MM.1S (cell line): Measurements from ENCODE around the gene NSUN3.
A peak's percentile ranks its signal among the peaks of the same experiment; 100 is the strongest.

Experiments
- DNase-seq: peaks from one replicate; pipeline ENCODE4 v3.0.0-alpha.2; 2015
- H2AFZ ChIP-seq: fragments of 300-600 bp; sonication (generic); 2 replicates; pipeline ENCODE4 v1.6.0; 2016; ENCODE audit warnings: antibody characterized with exemption, low read length
- H3F3A ChIP-seq: fragments of 300-600 bp; sonication (generic); 2 replicates; pipeline ENCODE4 v1.6.1; 2016; ENCODE audit warnings: mild to moderate bottlenecking, antibody characterized with exemption, low read length, moderate library complexity, mixed read lengths; ENCODE audit not compliant: insufficient read depth
- H3K27ac ChIP-seq: fragments of 300-600 bp; sonication (generic); 2 replicates; pipeline ENCODE4 v1.5.1; 2016; ENCODE audit warnings: mild to moderate bottlenecking, low read length
- H3K27me3 ChIP-seq: fragments of 300-600 bp; sonication (generic); replicated peaks from 2 replicates; pipeline ENCODE4 v1.6.0; 2016; ENCODE audit warnings: low read length; ENCODE audit not compliant: insufficient read depth
- H3K36me3 ChIP-seq: fragments of 300-600 bp; sonication (generic); replicated peaks from 2 replicates; pipeline ENCODE4 v1.6.1; 2016; ENCODE audit warnings: mild to moderate bottlenecking, low read length, mixed read lengths; ENCODE audit not compliant: insufficient read depth
- H3K4me1 ChIP-seq: fragments of 300-600 bp; sonication (generic); 2 replicates; pipeline ENCODE4 v1.6.1; 2016; ENCODE audit warnings: low read length, mixed read lengths
- H3K4me2 ChIP-seq: fragments of 300-600 bp; sonication (generic); 2 replicates; pipeline ENCODE4 v1.6.0; 2016; ENCODE audit warnings: low read depth, low read length
- H3K4me3 ChIP-seq: fragments of 300-600 bp; sonication (generic); 2 replicates; pipeline ENCODE4 v1.5.1; 2016; ENCODE audit warnings: low read length, mixed read lengths
- H3K79me2 ChIP-seq: fragments of 300-600 bp; sonication (generic); 2 replicates; pipeline ENCODE4 v1.6.1; 2016; ENCODE audit warnings: mixed run types, low read length, mixed read lengths
- H3K9ac ChIP-seq: fragments of 300-600 bp; sonication (generic); 2 replicates; pipeline ENCODE4 v1.6.1; 2016; ENCODE audit warnings: low read length, mixed read lengths
- H3K9me2 ChIP-seq: fragments of 300-600 bp; sonication (generic); replicated peaks from 2 replicates; pipeline ENCODE4 v1.6.1; 2016; ENCODE audit warnings: mild to moderate bottlenecking, low read length, mixed read lengths; ENCODE audit not compliant: insufficient read depth
- H3K9me3 ChIP-seq: fragments of 300-600 bp; sonication (generic); replicated peaks from 2 replicates; pipeline ENCODE4 v1.6.1; 2016; ENCODE audit warnings: mild to moderate bottlenecking, low read length, mixed read lengths; ENCODE audit not compliant: insufficient read depth
- H4K20me1 ChIP-seq: fragments of 300-600 bp; sonication (generic); 2 replicates; pipeline ENCODE4 v1.6.1; 2016; ENCODE audit warnings: mild to moderate bottlenecking, low read length, moderate library complexity, mixed read lengths; ENCODE audit not compliant: insufficient read depth
- EZH2 ChIP-seq: fragments of 300-600 bp; sonication (generic); optimal IDR thresholded peaks from 2 replicates; pipeline ENCODE3; 2017; ENCODE audit warnings: low read depth, mild to moderate bottlenecking, antibody characterized with exemption, low read length, mixed read lengths
- EZH2phosphoT487 ChIP-seq: fragments of 300-600 bp; sonication (generic); IDR thresholded peaks from 2 replicates; pipeline ENCODE4 v1.6.1; 2018; ENCODE audit warnings: antibody characterized with exemption, low read length
- TF ChIP-seq, protein P1 (sequence below): fragments of 300-600 bp; sonication (generic); IDR thresholded peaks from 2 replicates; pipeline ENCODE4 v1.5.1; 2016; ENCODE audit warnings: antibody characterized with exemption, low read length, mixed read lengths

NSUN3 gene

DNA sequence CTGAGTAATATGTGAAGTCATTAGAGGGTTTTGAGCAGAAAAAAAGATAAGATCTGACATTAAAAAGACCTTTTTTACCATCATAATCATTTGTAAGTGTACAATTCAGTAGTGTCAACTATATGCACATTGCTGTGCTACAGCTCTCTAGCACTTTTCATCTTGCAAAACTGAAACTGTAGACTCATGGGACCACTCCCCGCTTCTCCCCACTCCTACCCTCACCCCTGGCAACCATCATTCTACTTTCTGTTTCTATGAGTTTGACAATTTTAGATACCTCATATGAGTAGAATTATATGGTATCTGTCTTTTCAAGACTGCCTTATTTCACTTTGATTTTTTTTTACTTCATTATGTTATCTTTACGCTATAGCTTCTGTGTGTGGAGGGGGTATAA lies 112.8 kb downstream of the NSUN3 start:
- H3K9me2 ChIP-seq: no peaks in the 10 kb centered on the region
- no peaks in the 10 kb centered on the region for H3K27me3 ChIP-seq
- no peaks in the 10 kb centered on the region for H3K9me3 ChIP-seq
- no peaks in the 10 kb centered on the region for H3F3A ChIP-seq
- H4K20me1 ChIP-seq: no peaks in the 10 kb centered on the region
- H3K79me2 ChIP-seq: no peaks in the 10 kb centered on the region
- H3K4me3 ChIP-seq: no peak overlapping the region
- no peak for TF ChIP-seq EZH2
- no peak for TF ChIP-seq EZH2phosphoT487
- TF ChIP-seq, protein P1, sequence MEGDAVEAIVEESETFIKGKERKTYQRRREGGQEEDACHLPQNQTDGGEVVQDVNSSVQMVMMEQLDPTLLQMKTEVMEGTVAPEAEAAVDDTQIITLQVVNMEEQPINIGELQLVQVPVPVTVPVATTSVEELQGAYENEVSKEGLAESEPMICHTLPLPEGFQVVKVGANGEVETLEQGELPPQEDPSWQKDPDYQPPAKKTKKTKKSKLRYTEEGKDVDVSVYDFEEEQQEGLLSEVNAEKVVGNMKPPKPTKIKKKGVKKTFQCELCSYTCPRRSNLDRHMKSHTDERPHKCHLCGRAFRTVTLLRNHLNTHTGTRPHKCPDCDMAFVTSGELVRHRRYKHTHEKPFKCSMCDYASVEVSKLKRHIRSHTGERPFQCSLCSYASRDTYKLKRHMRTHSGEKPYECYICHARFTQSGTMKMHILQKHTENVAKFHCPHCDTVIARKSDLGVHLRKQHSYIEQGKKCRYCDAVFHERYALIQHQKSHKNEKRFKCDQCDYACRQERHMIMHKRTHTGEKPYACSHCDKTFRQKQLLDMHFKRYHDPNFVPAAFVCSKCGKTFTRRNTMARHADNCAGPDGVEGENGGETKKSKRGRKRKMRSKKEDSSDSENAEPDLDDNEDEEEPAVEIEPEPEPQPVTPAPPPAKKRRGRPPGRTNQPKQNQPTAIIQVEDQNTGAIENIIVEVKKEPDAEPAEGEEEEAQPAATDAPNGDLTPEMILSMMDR: no peak
- no peaks in the 10 kb centered on the region for H3K36me3 ChIP-seq
- no peak overlapping the region for H2AFZ ChIP-seq
- no peak overlapping the region for H3K9ac ChIP-seq
- H3K27ac ChIP-seq: no peak overlapping the region
- H3K4me2 ChIP-seq: no peak overlapping the region
- peak; percentile 28 for DNase-seq
- H3K4me1 ChIP-seq: no peaks in the 10 kb centered on the region

DNA sequence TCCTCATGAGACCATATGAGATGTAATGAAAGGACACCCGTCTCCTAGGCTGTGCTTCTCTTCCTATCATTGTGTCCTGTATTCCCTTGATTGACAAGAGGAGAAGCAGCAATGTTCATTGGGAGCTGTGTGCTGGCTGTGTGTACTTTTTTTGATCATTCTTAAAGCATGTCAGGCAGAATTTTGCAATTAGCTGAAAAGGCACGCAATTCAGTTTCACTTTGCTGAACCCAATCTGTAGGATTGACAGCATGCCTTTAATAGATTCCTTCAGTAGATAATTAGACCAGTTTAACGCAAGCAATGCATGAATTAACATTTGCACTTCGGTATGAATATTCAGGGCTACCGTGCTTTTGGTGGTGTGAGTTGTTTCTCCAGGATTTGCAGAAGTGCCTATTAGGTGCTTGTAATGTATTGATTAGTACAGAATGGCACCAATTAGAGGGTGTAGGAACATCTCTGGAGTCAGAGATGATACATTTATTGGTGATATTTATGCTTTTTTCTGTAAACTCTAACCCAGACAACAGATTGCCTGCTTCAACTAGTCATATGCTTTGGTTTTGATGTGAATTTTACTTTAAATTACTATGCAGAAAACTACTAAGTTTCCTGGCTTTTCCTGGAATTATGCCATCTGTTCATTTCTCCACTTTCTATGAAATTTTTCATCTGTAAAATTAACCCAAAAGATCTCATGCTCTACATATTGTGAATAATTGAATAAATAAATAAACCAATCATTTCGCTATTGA lies 114.3 kb downstream of the NSUN3 start:
- Histone ChIP-seq H3K79me2 (no peaks in the 10 kb centered on the region), H3K27me3 (no peaks in the 10 kb centered on the region), H2AFZ (0 out of 2 replicates have a peak overlapping the region, but pooled peaks have one; percentile 2), H3K9ac (no peak overlapping the region), H4K20me1 (no peaks in the 10 kb centered on the region), H3K36me3 (no peaks in the 10 kb centered on the region), H3K4me3 (no peak overlapping the region), H3K4me1 (no peaks in the 10 kb centered on the region), H3K9me3 (no peaks in the 10 kb centered on the region), H3K27ac (no peak overlapping the region), H3K4me2 (peak overlapping the region; percentile 3; the same call in 1 of the 2 replicates), H3F3A (no peaks in the 10 kb centered on the region), H3K9me2 (no peaks in the 10 kb centered on the region)
- no peak for TF ChIP-seq EZH2phosphoT487
- no peak for TF ChIP-seq EZH2
- TF ChIP-seq, protein P1: no peak
- DNase-seq: no peak
